Measurements from ENCODE around the gene NTSR2.

Gene NTSR2

DNA sequence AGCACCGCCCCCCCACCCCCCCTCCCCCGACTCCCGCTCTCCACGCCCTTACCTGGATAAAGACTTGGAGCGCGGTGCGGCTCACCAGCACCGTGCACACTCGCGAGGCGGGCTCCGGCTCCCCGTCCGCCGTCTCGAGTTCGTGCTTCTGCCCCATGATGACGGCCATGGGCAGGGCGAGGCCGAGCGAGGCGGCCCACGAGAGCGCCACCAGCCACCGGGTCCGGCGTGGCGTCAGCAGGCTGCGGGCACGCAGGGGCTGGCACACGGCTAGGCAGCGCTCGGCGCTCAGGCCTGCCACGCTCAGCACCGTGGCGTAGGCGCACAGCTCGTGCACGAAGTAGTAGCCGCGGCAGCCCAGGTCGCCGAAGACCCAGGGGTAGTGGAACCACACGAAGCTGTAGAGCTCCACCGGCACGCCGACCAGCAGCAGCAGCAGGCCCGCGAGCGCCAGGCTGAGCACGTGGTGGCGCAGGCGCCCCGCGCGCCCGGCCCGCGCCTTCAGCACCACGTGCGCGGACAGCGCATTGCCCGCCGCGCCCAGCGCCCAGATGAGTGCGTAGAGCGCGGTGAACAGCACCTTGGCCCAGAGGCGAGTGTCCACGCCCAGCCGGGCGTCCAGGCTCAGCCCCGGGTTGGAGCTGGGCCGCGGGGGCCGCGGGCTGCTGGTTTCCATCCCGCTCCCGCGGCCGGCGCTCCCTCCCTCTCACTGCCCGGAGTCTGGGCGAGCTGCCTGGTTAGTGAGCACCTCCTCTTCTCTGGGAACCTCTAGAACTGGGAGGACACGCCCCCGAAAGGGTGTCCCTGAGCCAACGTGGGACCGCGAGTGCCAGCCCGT, at the start of gene NTSR2:
NTSR2 (minus strand) TSS at position 742 of the 838 bp plus-strand sequence; CDS start at position 676, 66 bp downstream.
- DNase-seq (ENCODE audit: low read depth), result no peak

GRCh38 chr2:11719230-11719977, 49.4 kb upstream of the NTSR2 start:
- DNase-seq (ENCODE audit: low read depth), result no peak

GRCh38 chr2:11718606-11719005, 48.6 kb upstream of the NTSR2 start:
- DNase-seq (ENCODE audit: low read depth), result no peak

DNA sequence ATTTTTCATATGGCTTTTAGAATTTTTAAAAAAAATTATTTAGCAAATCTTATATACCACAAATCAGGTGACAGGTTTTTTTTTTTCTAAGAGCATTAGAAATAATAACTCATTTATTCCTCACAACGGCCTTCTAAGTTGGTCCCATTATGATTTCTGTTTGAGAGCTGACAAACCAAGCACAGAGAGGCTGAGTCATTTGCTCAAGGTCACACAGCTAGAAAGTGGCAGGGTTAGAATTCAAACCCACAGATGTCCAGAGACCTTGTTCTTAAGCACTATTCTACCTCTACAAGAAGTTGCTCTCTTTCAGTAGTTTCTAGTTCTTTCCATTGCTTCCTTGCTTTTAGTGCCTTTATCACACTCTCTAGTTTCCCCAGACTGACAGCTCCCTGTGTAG, 47.6 kb upstream of the NTSR2 start:
- DNase-seq (ENCODE audit: low read depth), result no peak

DNA sequence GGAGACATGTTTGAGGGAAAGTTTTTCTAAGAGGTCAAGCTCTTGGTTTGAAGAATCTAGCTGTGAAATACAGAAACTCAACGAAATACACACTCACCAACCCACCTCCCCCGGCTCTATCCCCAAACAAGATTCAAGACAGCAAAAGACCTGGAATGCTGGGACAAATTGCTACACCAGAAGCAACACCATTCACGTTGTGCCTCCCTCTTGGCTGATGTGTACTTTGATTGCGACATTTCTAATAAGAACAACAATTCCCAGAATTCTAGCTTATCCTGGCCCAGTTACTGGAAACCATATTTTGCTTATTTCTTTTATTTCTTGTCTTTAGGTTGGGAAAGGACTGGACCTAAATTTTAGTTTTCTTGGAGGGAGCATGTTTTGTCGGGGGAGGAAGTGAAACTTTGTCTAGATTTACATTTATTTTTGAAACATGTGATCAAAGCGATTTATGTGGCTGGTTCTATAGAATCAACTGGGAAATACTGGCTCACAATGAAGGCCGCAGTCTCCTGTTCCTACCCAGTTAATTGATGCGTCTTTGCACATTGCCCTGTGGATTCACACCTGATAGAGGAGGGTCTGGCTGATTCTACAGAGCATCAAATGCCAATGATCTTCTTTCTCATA, 46.8 kb upstream of the NTSR2 start:
- no peak for DNase-seq (ENCODE audit: low read depth)

GRCh38 chr2:11715987-11716652, 46.1 kb upstream of the NTSR2 start:
- DNase-seq (ENCODE audit: low read depth), result no peak

DNA sequence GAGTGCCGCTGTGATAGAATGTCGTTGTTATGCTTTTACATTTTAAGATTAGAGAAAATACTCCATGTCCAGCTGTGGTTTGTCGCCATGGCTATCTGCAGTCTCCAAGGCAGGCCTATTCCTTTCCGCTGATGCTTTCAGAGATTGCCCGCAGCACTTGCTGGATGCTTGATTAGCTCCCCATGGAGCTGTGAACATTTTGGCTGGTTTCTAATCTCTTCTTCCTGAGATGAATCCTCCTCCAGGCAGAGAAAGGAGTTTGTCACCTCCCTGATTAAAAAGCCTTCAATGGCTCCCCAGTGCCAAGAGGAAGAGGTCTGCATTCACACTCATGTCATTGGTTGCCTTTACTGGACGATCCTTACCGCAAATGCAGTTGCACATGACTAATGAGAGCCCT, 43.8 kb upstream of the NTSR2 start:
- no peak for DNase-seq (ENCODE audit: low read depth)

DNA sequence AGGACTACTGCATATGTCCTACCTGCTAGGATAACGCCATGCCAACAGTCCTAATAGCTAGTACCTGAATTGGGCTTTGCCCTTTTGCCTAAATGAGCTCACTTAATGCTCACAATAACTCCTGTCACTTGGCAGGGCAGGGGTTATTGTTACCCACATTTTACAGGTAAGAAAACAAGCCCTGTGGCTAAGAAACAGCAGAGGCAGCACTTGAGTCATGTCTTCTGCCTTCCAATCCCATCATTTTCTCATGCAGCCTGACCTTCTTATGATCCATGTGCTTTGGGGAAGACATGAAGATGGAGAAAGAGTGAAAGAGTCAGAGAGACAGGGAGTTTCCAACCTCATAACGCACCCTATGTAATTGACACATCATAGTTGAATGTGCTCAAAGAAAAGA, 42.9 kb upstream of the NTSR2 start:
- no peak for DNase-seq (ENCODE audit: low read depth)

DNA sequence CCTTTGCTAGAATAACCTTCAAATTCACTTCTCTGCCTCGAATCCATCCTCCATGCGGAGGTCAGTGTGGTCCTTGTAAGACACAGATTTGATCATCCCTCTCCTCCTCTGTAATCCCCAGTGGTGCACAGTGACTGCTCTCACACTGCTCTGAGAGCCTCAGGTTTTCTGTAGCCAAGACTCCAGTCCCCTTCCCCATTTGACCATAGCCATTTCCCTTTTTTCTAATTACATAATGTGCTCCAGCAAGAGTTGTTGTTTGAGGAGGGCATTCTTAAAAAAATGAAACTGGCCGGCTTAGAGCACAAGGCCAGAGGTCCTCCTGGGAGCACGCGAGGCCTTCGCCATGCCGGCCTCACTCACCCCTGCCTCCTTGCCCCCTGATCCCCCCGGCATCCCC, 41.8 kb upstream of the NTSR2 start:
- DNase-seq (ENCODE audit: low read depth), result no peak

GRCh38 chr2:11711354-11711716, 41.3 kb upstream of the NTSR2 start:
- no peak for DNase-seq (ENCODE audit: low read depth)

DNA sequence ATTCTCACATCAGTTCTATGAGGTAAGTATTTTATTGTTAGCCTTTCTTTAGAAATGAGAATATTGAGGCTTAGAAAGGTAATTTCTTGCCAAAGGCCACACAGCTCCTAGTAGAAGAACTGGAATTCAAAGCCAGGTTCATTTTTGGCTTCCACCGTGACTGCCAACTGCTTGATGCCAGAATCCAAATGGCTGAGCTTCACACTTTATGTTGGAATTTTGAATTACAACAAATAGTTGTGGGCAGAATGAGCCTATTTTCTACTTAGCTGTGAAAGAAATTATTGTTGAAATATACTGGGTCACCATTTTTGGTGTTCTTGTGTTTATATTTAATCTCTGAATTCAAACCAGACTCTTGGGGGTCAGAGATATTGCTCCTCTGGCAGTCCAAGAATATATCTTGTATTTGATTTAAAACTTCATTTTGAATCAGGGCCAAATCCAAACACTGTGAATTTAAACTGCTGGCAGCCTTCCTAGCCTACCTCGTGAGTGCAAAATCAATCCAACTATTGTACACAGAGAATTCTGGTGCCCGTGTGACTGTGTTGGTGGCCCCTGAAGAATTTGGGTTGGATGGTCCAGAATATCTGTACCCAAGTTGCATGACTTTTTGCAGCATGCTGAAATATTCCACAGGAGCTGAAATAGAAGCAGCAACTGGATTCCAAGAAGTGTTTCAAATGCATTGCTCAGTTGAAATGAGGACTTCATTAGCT, 40.8 kb upstream of the NTSR2 start:
- no peak for DNase-seq (ENCODE audit: low read depth)

GRCh38 chr2:11710210-11710609, 40.2 kb upstream of the NTSR2 start:
- no peak for DNase-seq (ENCODE audit: low read depth)

- no peak for DNase-seq (ENCODE audit: low read depth)
Observed at GRCh38 chr2:11709293-11709692, 39.3 kb upstream of the NTSR2 start.

- no peak for DNase-seq (ENCODE audit: low read depth)
Observed at GRCh38 chr2:11708106-11708505, 38.1 kb upstream of the NTSR2 start.

DNA sequence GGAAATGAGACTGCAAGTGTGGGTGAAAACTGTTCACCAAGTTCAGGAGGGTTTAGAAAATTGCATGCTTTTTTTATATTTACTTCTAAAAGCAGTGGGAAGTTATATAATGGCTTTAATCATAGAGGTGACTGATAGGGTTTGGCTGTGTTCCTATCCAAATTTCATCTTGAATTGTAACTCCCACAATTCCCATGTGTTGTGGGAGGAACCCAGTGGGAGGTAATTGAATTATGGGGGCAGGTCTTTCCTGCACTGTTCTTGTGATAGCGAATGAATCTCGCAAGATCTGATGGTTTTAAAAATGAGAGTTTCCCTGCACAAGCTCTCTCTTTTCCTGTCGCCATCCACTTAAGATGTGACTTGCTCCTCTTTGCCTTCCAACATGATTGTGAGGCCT, 35.7 kb upstream of the NTSR2 start:
- DNase-seq (ENCODE audit: low read depth), result no peak

DNA sequence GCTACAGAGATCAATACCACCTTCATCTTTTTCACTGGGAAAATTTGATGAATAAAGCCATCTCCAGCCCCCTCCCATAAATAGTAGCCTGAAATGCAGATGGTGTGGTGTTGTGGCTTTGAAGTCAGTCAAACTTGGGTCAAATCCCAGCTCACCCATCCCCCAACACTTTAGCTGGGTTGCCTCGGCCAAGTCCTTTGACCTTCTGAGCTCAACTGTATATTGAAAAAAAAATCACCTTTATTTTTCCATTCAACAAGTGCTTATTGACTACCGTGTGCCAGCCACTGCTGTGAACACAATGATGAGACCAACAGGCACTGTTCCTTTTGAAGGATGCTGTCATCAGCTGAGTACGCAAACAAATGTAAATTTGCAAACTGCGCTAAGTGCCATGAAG, 35.1 kb upstream of the NTSR2 start:
- DNase-seq (ENCODE audit: low read depth), result no peak

DNA sequence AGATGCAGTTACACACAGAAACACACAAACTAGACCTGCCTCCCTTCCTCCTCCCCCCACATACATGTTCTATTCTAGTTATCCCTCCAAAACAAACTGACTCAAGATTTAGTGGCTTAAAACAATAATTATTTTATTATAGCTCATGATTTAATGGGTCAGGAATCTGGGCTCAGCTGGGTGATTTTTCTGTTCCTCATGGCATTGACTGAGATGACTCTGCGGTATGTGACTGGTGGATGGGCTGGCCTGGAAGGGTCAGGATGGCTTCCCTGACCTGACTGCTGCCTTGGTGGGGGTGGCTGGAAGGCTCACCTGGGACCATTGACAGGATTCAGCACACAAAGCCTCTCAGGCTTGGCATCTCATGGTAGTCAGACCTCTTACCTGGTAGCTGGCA, 33.7 kb upstream of the NTSR2 start:
- no peak for DNase-seq (ENCODE audit: low read depth)

- DNase-seq (ENCODE audit: low read depth), result no peak
Observed at GRCh38 chr2:11702946-11703345, 33.0 kb upstream of the NTSR2 start.

DNA sequence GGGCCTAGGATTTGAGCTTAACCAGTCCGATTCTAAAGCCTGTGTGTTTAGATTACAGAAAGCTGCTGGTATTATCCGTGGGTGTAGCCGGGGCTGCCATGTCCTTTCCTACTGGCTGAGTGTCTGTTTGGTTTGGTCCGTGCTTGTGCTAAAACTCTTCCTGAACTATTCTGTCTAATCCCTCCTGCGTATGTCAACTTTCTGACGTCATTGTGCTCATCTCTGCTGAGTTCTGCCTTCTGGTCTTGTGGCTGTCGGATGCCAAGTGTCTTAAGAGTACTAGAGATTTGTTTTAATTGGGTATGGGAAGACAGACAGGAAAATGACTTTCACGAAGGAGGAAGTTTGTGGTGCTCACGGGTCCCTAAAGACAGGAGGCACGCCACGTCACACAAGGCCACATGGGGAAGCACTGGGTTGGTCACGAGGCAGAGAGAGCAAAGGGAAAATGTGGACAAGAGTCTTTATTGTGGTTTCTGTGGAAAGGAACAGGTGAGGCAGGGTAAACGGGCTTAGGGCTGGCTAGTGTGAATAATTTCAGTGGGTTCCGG, 31.8 kb upstream of the NTSR2 start:
- DNase-seq (ENCODE audit: low read depth), result no peak

GRCh38 chr2:11701206-11701605, 31.2 kb upstream of the NTSR2 start:
- no peak for DNase-seq (ENCODE audit: low read depth)

Data from stimulated activated CD8-positive, alpha-beta memory T cell treated with anti-CD3 and anti-CD28 coated beads, Interleukin-15, amount 100 ng/mL, for 24 hours (primary cell).